HL-60/S4 treated with retinoic acid at 250 ng/mL for 4 days and 3 days (cell line): ENCODE data around the gene ZNF691.
"Not testable (repeated sequence)": the region's sequence is repeated elsewhere in the genome, so short reads cannot be mapped to it uniquely, and the experiment has no call there.

Source experiments
- in situ Hi-C: fragments of 300-500 bp; cut with MboI; formaldehyde crosslinking; loops from 2 replicates; pipeline ENCODE4 v1.7.0; 2022; ENCODE audit warnings: low sequenced_read_pairs

Gene ZNF691

GRCh38 chr1:42846257-42847110 lies at the start of gene ZNF691:
ZNF691 (plus strand) TSS chr1:42846613; CDS start chr1:42849659, 3,046 bp downstream.
- in situ Hi-C loops: no loop called here

- in situ Hi-C loops: no loop called here
Observed at GRCh38 chr1:42797414-42797813, 49.0 kb upstream of the ZNF691 start.

DNA sequence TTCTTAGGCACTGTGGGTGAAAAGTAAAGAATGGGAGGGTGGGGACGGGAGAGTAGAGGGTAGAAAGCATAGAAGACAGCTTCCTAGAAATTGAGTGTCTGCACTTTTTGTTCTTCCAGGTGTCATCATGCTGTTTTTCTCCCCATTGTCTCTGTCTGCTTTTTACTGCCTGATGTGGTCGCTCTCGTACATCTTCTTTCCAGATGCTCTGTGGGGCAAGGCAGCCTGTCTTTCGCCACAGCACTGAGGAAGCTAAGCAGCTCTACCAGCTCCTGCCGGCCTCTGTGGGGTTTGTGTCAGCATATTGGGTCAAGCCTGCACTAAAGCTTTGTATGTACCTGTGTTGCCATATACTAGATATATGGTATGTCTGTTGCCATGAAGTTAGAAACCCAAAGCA lies 48.4 kb upstream of the ZNF691 start:
- in situ Hi-C loops: no loop called here

GRCh38 chr1:42801832-42802473 lies 44.5 kb upstream of the ZNF691 start:
- in situ Hi-C loops: no loop called here

DNA sequence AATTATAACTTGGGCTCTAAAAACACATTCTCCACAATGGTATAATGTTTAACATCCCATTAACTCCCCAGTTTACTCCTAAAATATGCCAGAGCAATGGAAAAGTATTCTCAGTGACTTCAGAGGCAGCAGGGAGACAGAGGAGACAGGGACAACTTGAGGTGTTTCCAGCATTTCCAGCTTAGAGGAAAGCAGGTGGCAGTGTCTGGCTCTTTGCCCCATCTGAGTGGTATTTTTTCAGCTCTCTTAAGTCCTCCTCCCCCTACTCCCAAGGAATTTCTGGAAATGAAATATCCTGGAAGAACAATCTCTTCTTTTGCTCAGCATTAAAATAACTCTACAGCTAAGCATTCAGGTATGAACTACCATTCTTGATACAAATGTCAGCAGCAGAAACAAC lies 40.2 kb upstream of the ZNF691 start:
- in situ Hi-C loops: no loop called here

DNA sequence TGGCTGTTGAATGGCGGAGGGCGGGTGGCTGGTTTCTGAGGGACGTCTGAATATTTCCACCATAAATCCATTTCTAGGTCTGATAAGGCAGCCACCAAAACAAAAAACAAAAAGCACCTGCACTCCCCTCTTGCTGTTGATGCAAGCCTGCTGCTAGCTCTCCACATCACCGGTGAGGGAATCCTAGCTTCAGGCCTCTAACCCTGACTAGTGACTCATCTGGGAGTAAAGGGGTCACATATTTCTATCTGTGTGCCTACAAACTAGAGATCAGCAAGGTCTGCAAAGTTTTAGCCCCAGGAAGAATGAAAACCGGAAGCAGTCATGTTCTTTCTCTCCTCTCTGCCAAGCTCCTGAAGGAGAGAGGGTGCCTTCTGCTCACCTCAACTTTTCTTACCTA lies 39.8 kb upstream of the ZNF691 start:
- in situ Hi-C loops: no loop called here

- in situ Hi-C loops: no loop called here
Observed at GRCh38 chr1:42807056-42807668, 39.3 kb upstream of the ZNF691 start.

DNA sequence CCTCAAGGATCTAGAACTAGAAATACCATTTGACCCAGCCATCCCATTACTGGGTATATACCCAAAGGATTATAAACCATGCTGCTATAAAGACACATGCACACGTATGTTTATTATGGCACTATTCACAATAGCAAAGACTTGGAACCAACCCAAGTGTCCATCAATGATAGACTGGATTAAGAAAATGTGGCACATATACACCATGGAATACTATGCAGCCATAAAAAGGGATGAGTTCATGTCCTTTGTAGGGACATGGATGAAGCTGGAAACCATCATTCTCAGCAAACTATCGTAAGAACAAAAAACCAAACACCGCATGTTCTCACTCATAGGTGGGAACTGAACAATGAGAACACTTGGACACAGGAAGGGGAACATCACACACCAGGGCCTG lies 31.6 kb upstream of the ZNF691 start:
- in situ Hi-C loops: not testable (repeated sequence)

DNA sequence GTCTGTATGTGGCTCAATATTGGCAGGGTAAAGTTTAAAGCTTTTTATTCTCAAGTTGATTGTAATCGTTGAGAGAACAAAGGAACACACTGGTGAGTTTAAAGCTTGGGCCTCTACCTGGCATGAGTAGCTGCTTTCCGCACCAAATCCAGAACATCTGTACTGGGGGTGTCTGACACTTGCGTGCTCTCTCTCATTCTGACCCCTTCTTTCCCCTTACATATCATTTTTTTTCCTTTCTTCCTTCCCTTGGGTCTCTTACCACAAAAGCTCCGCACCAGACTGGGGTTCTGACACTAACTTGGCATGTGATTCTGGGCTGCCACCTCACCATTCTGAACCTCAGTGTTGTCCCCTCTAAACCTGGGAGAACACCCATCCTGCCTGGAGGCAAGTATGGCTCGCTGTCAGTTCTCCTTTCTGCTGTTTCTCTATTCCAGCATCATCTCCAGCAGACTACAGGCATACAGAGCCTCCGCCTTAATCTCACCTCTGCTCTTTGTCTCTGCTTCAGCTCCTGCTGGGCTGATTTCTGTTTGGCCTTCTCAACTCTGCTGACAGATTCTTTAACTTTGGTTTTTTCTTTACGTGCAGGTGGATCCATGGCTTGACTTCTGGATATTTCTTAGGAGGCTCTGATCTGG lies 30.4 kb upstream of the ZNF691 start:
- in situ Hi-C loops: no loop called here

DNA sequence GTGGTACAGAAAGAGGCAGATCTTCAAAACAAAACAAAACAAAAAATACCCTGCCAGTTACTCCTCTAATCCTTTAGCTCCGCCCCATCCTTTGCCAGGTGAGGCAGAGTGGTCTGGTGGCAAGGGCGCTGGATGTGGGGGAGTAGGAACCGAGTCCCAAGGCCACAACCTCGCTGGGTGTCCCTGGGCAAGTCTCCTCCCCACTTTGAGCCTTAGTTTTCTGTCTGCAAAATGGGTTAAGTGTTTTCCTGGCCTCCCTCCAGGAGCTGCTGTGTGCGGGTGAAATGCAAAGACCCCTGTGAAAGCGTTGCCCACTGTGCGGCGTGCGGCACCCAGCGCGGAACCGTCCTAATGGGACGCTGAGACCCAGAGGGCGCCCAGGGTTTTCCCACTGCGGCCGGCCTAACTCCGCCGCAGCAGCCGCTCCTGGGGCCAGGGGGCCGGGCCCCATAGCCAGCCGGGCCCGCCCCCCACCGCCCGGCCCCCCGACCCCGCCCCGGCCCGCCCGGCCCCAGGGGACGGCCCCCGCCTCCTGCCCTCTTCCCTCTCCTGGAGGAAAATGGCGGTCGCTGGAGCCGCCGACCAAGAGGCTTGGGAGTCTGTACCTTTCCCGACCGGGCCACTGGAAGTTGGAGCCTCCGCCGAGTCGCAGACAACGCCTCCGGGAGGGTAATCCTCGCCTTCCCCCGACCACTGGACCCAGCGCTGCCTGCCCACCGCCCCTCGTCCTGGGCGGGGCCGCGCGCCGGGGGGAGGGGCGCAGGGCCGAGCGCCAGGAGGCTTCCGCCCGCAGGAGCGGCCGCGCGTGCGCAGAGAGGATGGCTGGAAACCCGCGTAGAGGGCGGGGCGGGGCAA lies 29.6 kb upstream of the ZNF691 start, which contains the start of the genes ERMAP and SVBP:
TSS of gene ERMAP (plus strand) at position 538 of the 855 bp plus-strand sequence. CDS start 13,327 bp downstream, outside the sequence.
TSS of gene SVBP (minus strand) at position 813 of the 855 bp plus-strand sequence. CDS start 853 bp downstream, outside the sequence.
- in situ Hi-C loops: no loop called here

GRCh38 chr1:42817440-42817767 lies 29.0 kb upstream of the ZNF691 start:
- in situ Hi-C loops: no loop called here

GRCh38 chr1:42817976-42818375 lies 28.4 kb upstream of the ZNF691 start:
- in situ Hi-C loops: no loop called here

GRCh38 chr1:42820813-42821212 lies 25.6 kb upstream of the ZNF691 start:
- in situ Hi-C loops: no loop called here

DNA sequence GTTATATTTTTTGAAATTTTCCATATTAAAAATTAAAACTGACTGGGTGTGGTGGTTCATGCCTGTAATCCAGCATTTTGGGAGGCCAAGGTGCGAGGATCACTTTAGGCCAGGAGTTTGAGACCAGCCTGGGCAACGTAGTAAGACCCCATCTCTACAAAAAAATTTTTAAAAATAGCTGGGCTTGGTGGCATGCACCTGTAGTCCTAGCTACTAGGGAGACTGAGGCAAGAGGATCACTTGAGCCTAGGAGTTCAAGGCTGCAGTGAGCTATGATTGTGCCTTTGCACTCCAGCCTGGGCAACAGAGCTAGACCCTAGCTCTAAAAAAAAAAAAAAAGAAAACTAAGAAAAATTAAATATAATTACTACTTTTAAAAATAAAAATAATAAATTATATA lies 24.7 kb upstream of the ZNF691 start:
- in situ Hi-C loops: no loop called here

- in situ Hi-C loops: no loop called here
Observed at GRCh38 chr1:42822800-42823392, 23.5 kb upstream of the ZNF691 start.

DNA sequence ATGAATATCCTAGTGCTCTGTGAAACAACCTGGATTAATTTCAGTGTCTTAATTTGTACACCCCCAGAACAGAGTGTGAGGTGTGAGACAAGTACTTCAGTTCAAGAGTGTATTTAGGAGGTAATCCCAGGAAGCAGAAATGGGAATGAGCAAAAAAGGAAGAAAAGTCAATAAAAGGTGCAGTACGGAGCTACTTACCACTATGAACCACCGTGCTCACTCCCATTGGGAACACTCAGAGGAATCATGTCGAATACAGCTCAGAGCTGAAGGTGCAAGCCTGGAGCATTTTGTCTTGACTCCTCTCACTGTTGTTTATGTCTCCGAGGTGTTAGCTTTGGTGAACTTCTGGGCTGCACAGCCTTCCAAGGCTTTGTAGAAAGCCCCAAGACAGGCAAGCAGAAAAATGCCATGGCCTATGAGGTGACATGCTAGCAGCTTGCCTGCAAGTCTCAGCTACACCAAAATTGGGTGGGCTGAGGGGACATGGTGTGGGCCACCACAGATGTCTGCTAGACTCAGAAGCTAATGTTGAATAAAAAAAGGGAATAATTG lies 21.9 kb upstream of the ZNF691 start:
- in situ Hi-C loops: no loop called here

GRCh38 chr1:42825036-42825851 lies 21.2 kb upstream of the ZNF691 start:
- in situ Hi-C loops: no loop called here

- in situ Hi-C loops: no loop called here
Observed at GRCh38 chr1:42830631-42831030, 15.8 kb upstream of the ZNF691 start.

DNA sequence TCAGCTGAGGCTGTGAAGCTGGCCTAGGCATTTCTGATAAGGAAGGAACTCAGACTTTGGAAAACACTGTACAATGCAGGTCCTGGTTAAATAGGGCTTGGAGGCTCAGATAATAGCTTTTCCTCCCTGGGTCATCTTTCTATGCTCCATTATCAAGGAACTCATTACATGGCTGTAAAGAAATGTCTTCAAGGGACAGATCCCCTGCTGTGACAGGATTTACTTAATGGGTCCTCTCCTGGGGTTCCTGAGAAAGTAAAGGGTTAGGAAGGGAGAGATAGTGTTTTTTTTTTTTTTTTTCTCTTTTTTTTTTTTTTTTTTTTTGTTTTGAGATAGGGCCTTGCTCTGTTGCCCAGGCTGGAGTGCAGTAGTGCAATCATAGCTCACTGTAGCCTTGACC lies 15.1 kb upstream of the ZNF691 start:
- in situ Hi-C loops: no loop called here
